HG02642 (cell line): ENCODE results near the gene PPM1A.

Experiments used
- ATAC-seq: cut with Tn5 transposase; IDR thresholded peaks from one replicate; pipeline ENCODE4 v1.9.1; 2021; ENCODE audit warnings: mild to moderate bottlenecking; ENCODE audit not compliant: unreplicated experiment, poor library complexity

Gene PPM1A

GRCh38 chr14:60248697-60249318 lies at the start of gene PPM1A:
TSS of gene PPM1A (plus strand) at chr14:60249221. CDS start at chr14:60282704, 33,483 bp downstream.
- peak; percentile 76 for ATAC-seq

GRCh38 chr14:60199321-60199720 lies 49.7 kb upstream of the PPM1A start:
- no peak for ATAC-seq

- ATAC-seq, result peak; percentile 79
Observed at GRCh38 chr14:60204104-60204842, 44.7 kb upstream of the PPM1A start.

- peak; percentile 63 for ATAC-seq
Observed at GRCh38 chr14:60204843-60205774, 43.9 kb upstream of the PPM1A start.

- no peak for ATAC-seq
Observed at GRCh38 chr14:60206249-60206670, 42.8 kb upstream of the PPM1A start.

GRCh38 chr14:60206837-60207533 lies 42.0 kb upstream of the PPM1A start:
- ATAC-seq, result peak; percentile 46

- ATAC-seq, result no peak
Observed at GRCh38 chr14:60210703-60211102, 38.3 kb upstream of the PPM1A start.

GRCh38 chr14:60211153-60211552 lies 37.9 kb upstream of the PPM1A start:
- no peak for ATAC-seq

- ATAC-seq, result peak; percentile 91
Observed at GRCh38 chr14:60212503-60213371, 36.3 kb upstream of the PPM1A start.

GRCh38 chr14:60214003-60214402 lies 35.0 kb upstream of the PPM1A start:
- ATAC-seq, result no peak

GRCh38 chr14:60214415-60215126 lies 34.5 kb upstream of the PPM1A start:
- ATAC-seq, result no peak

GRCh38 chr14:60215127-60215444 lies 33.9 kb upstream of the PPM1A start:
- no peak for ATAC-seq

- no peak for ATAC-seq
Observed at GRCh38 chr14:60215520-60216420, 33.3 kb upstream of the PPM1A start.

- ATAC-seq, result no peak
Observed at GRCh38 chr14:60217713-60218112, 31.3 kb upstream of the PPM1A start.

- peak; percentile 70 for ATAC-seq
Observed at GRCh38 chr14:60220084-60220483, 28.9 kb upstream of the PPM1A start.

- no peak for ATAC-seq
Observed at GRCh38 chr14:60220917-60221316, 28.1 kb upstream of the PPM1A start.

GRCh38 chr14:60221457-60221856 lies 27.6 kb upstream of the PPM1A start:
- no peak for ATAC-seq

GRCh38 chr14:60222820-60223219 lies 26.2 kb upstream of the PPM1A start:
- ATAC-seq, result no peak
